Kidney (tissue), 14 donors: Measurements from ENCODE around the gene RNF144B. TPM values are rescaled to one million over a fixed set of nuclear protein-coding genes. Genes with fewer than 3 reads are reported as not detected.

ENCODE experiments used
- DNase-seq, 5 donors: peaks; one replicate each; pipeline ENCODE4 v3.0.0-alpha.2; 2013 to 2020
- FAIRE-seq: peaks from 2 replicates; lab custom pipeline; 2012; peaks lifted over from hg19 to GRCh38; lab: Jason Lieb, UNC
- H3K27ac ChIP-seq, 2 donors: one replicate each; pipeline ENCODE4 v1.7.0; 2013; ENCODE audit warnings: low read depth in 2 of 2, low read length in 2 of 2, inconsistent platforms in 1 of 2
- H3K27me3 ChIP-seq: one replicate; pipeline ENCODE4 v1.7.1; 2013; ENCODE audit warnings: low read length, inconsistent platforms; ENCODE audit not compliant: control insufficient read depth, insufficient read depth
- H3K36me3 ChIP-seq, 3 donors: one replicate each; pipeline versions ENCODE4 v1.7.0 to v1.7.1; 2013; ENCODE audit warnings: low read length in 3 of 3, control low read depth in 1 of 3, inconsistent platforms in 1 of 3; ENCODE audit not compliant: insufficient read depth in 3 of 3, control insufficient read depth in 2 of 3
- H3K4me1 ChIP-seq, 3 donors: one replicate each; pipeline versions ENCODE4 v1.7.0 to v1.7.1; 2013; ENCODE audit warnings: low read length in 3 of 3, inconsistent platforms in 1 of 3, low read depth in 1 of 3; ENCODE audit not compliant: control insufficient read depth in 2 of 3, insufficient read depth in 2 of 3
- H3K4me3 ChIP-seq, 3 donors: one replicate each; pipeline versions ENCODE4 v1.7.0 to v1.8.1; 2013; ENCODE audit warnings: low read length in 3 of 3, control low read depth in 1 of 3, inconsistent platforms in 1 of 3
- H3K9ac ChIP-seq, 3 donors: one replicate each; pipeline versions ENCODE4 v1.7.0 to v1.7.1; 2013; ENCODE audit warnings: low read length in 3 of 3, control low read depth in 1 of 3, inconsistent platforms in 1 of 3
- H3K9me3 ChIP-seq, 3 donors: one replicate each; pipeline versions ENCODE4 v1.7.0 to v1.7.1; 2013; ENCODE audit warnings: low read length in 3 of 3, control low read depth in 1 of 3, inconsistent platforms in 1 of 3; ENCODE audit not compliant: control insufficient read depth in 2 of 3, insufficient read depth in 1 of 3
- CTCF ChIP-seq: IDR thresholded peaks from 3 replicates; pipeline ENCODE4 v1.5.1; 2012; ENCODE audit warnings: mild to moderate bottlenecking, moderate library complexity, borderline replicate concordance; ENCODE audit not compliant: insufficient read depth; ENCODE audit errors: extremely low read depth
- intact Hi-C: fragments of 100-400 bp; cut with DNase I; formaldehyde crosslinking; loops from one replicate; pipeline ENCODE4 v1.11.1; 2022
- polyA plus RNA-seq: library from polyadenylated mRNA; stranded (reverse); fragments of 350-450 nt; fragmentation: Illumina TruSeq; extraction: RNeasy Lipid Tissue Mini Kit (QIAGEN cat#74804); gene quantifications from one replicate; pipeline ENCODE4 v1.2.3, GENCODE V29; 2014; ENCODE audit warnings: low read depth, low replicate concordance; ENCODE audit not compliant: insufficient read depth
- total RNA-seq: library from RNA; stranded (reverse); fragmentation: NEBNext Ultra II Directional; extraction: Animal tissue kit (Norgen Biotek cat#: 25700); gene quantifications from one replicate; pipeline ENCODE4 v1.2.1, GENCODE V29; 2021
- donor health status: control.
- donor health status: control.
- donor health status: control.
- donor health status: control.
- donor health status: control.
- donor health status: DM: yes; HTN: yes; CAD: no.
- donor health status: Normal renal cell carcinoma (clear cell type).

The RNF144B gene
- total and polyA plus RNA-seq, 2 donors from 2014 or later = 9.4 to 153 TPM

- Histone ChIP-seq H3K9ac (no peak overlapping the region), H3K4me3 (no peak overlapping the region), H3K36me3 (no peaks in the 10 kb centered on the region), H3K27me3 (no peaks in the 10 kb centered on the region), H3K4me1 (peaks cover 0 to 2% (median 0%) of the 10 kb centered on the region in 3 donors), H3K9me3 (no peaks in the 10 kb centered on the region), H3K27ac (no peak overlapping the region)
- TF ChIP-seq CTCF = no peak
- DNase-seq (no peak), FAIRE-seq (no peak)
- intact Hi-C loops = no loop called here
Observed at GRCh38 chr6:18347021-18347577, 40.1 kb upstream of the RNF144B start.

GRCh38 chr6:18347866-18348265 lies 39.3 kb upstream of the RNF144B start:
- H3K4me3 ChIP-seq = no peak overlapping the region
- intact Hi-C loops = no loop called here
- H3K9ac ChIP-seq = no peak overlapping the region
- H3K36me3 ChIP-seq = no peaks in the 10 kb centered on the region
- peaks cover 0 to 2% (median 0%) of the 10 kb centered on the region in 3 donors for H3K4me1 ChIP-seq
- no peaks in the 10 kb centered on the region for H3K9me3 ChIP-seq
- FAIRE-seq (no peak), DNase-seq (peak in 3 of 5 donors; percentile 23 to 78 (median 68))
- H3K27me3 ChIP-seq = no peaks in the 10 kb centered on the region
- TF ChIP-seq CTCF = no peak
- H3K27ac ChIP-seq = no peak overlapping the region

GRCh38 chr6:18349386-18349785 lies 37.8 kb upstream of the RNF144B start:
- intact Hi-C loops = no loop called here
- DNase-seq (no peak), FAIRE-seq (no peak)
- Histone ChIP-seq H3K36me3 (no peaks in the 10 kb centered on the region), H3K4me1 (peaks cover 0 to 2% (median 0%) of the 10 kb centered on the region in 3 donors), H3K27ac (no peak overlapping the region), H3K9ac (no peak overlapping the region), H3K27me3 (no peaks in the 10 kb centered on the region), H3K9me3 (no peaks in the 10 kb centered on the region), H3K4me3 (no peak overlapping the region)
- no peak for TF ChIP-seq CTCF

DNA sequence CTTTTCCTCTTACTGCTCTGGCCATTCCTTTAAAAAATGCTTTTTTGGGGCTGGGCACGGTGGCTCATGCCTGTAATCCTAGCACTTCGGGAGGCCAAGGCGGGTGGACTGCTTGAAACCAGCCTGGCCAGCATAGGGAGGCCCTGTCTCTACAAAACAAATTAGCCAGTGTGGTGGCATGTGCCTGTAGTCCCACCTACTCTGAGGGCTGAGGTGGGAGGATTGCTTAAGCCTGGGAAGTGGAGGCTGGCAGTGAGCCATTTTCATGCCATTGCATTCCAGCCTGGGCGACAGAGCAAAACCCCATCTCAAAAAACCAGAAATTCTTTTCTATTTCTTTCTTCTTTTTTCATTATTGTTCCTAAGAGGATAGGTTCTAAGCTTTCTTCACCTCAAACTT lies 36.9 kb upstream of the RNF144B start:
- DNase-seq (peak in 1 of 5 donors; percentile 59), FAIRE-seq (no peak)
- Histone ChIP-seq H3K9me3 (no peaks in the 10 kb centered on the region), H3K36me3 (no peaks in the 10 kb centered on the region), H3K27ac (no peak overlapping the region), H3K9ac (no peak overlapping the region), H3K27me3 (no peaks in the 10 kb centered on the region), H3K4me3 (no peak overlapping the region), H3K4me1 (peaks cover 0 to 2% (median 0%) of the 10 kb centered on the region in 3 donors)
- intact Hi-C loops = no loop called here
- TF ChIP-seq CTCF = no peak
